HL-60 (cell line): ENCODE measurements around the gene HHATL.

Experiments
- DNase-seq, 2 experiments: peaks; one replicate each; pipeline ENCODE4 v3.0.0-alpha.2; 2010 to 2020; ENCODE audit warnings: low read depth in 1 of 2, low spot score in 1 of 2
- H3K27ac ChIP-seq: fragments of 250-450 bp; sonication (Bioruptor Pico); replicated peaks from 2 replicates; pipeline ENCODE4 v1.5.1; 2020; ENCODE audit warnings: mild to moderate bottlenecking, moderate library complexity
- H3K27me3 ChIP-seq: fragments of 250-450 bp; sonication (Bioruptor Pico); 2 replicates; pipeline ENCODE4 v1.5.1; 2021; ENCODE audit warnings: mild to moderate bottlenecking, moderate library complexity; ENCODE audit not compliant: insufficient read depth, poor library complexity, severe bottlenecking
- H3K4me3 ChIP-seq: replicated peaks from 2 replicates; pipeline ENCODE4 v1.5.1; 2011; ENCODE audit warnings: mild to moderate bottlenecking, control low read depth, low read length; ENCODE audit not compliant: insufficient read depth
- GABPA ChIP-seq: IDR thresholded peaks from 2 replicates; pipeline ENCODE4 v1.6.1; 2012; ENCODE audit warnings: low read depth
- POLR2AphosphoS5 ChIP-seq: IDR thresholded peaks from 2 replicates; pipeline ENCODE4 v1.6.1; 2012; ENCODE audit warnings: low read depth
- SPI1 ChIP-seq: IDR thresholded peaks from 2 replicates; pipeline ENCODE4 v1.6.1; 2012; ENCODE audit warnings: low read depth, mild to moderate bottlenecking, borderline replicate concordance
- TF ChIP-seq, protein P1 (sequence below): IDR thresholded peaks from 2 replicates; pipeline ENCODE4 v1.6.1; 2012; ENCODE audit warnings: low read depth; ENCODE audit not compliant: insufficient replicate concordance
- TF ChIP-seq, protein P2 (sequence below): IDR thresholded peaks from one replicate; pipeline ENCODE4 v1.5.1; 2011; ENCODE audit warnings: low read length, control low read depth, inconsistent platforms; ENCODE audit not compliant: insufficient read depth

The HHATL gene

DNA sequence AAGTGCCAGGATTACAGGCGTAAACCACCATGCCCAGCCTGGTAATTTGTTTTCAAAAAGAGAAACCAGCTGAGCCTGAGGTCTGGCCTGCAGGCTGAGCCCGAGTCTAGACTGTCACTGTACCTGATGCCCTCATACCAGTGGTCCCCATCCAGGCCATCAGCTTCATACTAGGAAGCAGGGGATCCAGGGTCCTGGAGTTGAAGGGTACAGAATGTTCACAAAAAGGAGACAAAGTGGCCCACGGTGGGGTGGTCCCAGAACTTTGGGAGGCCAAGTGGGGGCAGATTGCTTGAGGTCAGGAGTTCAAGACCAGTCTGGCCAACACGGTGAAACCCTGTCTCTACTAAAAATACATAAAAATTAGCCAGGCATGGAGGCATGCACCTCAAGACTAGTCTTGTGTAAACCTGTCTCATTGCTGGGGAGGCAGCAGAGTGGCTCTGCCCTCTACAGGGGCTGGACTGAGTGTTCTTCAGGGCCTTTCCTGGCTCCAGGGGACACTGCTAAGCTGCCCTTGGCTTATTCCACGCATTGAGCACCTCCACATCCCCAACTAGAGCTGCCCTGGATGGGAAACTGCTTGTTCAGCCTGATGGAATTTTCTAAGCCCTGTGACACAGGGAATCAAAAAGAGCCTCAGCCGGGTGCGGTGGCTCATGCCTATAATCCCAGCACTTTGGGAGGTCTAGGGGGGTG is 7.9 kb upstream of the HHATL start:
- Histone ChIP-seq H3K4me3 (no peak overlapping the region), H3K27ac (no peak overlapping the region), H3K27me3 (no peaks in the 10 kb centered on the region)
- TF ChIP-seq POLR2AphosphoS5: no peak
- TF ChIP-seq, protein P1, sequence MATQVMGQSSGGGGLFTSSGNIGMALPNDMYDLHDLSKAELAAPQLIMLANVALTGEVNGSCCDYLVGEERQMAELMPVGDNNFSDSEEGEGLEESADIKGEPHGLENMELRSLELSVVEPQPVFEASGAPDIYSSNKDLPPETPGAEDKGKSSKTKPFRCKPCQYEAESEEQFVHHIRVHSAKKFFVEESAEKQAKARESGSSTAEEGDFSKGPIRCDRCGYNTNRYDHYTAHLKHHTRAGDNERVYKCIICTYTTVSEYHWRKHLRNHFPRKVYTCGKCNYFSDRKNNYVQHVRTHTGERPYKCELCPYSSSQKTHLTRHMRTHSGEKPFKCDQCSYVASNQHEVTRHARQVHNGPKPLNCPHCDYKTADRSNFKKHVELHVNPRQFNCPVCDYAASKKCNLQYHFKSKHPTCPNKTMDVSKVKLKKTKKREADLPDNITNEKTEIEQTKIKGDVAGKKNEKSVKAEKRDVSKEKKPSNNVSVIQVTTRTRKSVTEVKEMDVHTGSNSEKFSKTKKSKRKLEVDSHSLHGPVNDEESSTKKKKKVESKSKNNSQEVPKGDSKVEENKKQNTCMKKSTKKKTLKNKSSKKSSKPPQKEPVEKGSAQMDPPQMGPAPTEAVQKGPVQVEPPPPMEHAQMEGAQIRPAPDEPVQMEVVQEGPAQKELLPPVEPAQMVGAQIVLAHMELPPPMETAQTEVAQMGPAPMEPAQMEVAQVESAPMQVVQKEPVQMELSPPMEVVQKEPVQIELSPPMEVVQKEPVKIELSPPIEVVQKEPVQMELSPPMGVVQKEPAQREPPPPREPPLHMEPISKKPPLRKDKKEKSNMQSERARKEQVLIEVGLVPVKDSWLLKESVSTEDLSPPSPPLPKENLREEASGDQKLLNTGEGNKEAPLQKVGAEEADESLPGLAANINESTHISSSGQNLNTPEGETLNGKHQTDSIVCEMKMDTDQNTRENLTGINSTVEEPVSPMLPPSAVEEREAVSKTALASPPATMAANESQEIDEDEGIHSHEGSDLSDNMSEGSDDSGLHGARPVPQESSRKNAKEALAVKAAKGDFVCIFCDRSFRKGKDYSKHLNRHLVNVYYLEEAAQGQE: no peak
- no peak for TF ChIP-seq GABPA
- TF ChIP-seq, protein P2, sequence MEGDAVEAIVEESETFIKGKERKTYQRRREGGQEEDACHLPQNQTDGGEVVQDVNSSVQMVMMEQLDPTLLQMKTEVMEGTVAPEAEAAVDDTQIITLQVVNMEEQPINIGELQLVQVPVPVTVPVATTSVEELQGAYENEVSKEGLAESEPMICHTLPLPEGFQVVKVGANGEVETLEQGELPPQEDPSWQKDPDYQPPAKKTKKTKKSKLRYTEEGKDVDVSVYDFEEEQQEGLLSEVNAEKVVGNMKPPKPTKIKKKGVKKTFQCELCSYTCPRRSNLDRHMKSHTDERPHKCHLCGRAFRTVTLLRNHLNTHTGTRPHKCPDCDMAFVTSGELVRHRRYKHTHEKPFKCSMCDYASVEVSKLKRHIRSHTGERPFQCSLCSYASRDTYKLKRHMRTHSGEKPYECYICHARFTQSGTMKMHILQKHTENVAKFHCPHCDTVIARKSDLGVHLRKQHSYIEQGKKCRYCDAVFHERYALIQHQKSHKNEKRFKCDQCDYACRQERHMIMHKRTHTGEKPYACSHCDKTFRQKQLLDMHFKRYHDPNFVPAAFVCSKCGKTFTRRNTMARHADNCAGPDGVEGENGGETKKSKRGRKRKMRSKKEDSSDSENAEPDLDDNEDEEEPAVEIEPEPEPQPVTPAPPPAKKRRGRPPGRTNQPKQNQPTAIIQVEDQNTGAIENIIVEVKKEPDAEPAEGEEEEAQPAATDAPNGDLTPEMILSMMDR: no peak
- no peak for TF ChIP-seq SPI1
- no peak for DNase-seq

DNA sequence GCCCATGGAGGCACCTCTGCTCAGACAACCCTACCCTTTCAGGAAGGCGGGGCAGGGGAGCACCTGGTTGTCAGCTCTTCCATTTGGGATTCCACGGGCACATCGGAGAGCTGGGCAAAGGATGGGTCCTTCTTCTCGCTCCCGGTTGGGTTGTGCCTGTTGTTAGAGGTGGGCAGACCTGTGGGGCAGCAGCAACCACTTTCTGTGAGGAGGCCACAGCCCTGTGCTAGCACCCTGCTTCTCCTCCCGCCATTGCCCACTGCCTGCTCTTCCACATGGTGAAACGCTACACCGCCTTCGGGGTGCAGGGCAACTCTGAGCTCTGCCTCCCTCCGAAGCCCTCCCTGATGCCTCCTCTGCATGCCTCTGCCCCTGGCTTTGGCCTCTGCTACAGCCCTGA is 7.0 kb upstream of the HHATL start:
- Histone ChIP-seq H3K27ac (no peak overlapping the region), H3K27me3 (no peaks in the 10 kb centered on the region), H3K4me3 (no peak overlapping the region)
- no peak for DNase-seq
- TF ChIP-seq, protein P1: no peak
- TF ChIP-seq, protein P2: no peak
- TF ChIP-seq GABPA (no peak), POLR2AphosphoS5 (no peak), SPI1 (no peak)

DNA sequence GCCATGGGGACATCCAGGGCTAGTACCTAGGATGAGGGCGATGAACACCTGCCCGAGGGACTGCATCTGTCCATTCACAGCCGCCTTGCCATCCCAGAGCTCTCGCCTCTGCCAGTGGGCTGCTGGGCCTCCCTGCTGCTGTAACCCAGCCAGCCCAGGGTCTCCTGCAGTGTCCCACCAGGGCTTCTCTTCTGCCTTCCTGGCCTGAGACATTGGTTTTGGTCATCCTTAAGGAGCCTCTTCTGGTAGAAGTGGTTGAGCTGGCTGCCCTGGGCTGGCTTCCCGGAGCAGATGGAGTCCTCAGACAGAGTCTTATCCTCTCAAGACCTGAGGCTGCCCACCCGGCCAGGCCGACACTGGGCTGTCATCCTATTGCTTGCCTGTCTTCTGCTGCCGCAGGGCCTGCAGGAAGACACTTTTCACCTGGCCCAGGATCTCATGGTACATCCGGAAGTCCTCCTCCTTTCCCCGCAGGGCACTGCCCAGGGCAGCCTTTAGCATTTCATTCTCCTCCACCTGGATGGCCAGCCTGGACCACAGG is 6.1 kb upstream of the HHATL start:
- TF ChIP-seq GABPA (no peak), POLR2AphosphoS5 (no peak), SPI1 (no peak)
- TF ChIP-seq, protein P1: no peak
- TF ChIP-seq, protein P2: no peak
- H3K4me3 ChIP-seq: no peak overlapping the region
- H3K27ac ChIP-seq: no peak overlapping the region
- DNase-seq: no peak
- H3K27me3 ChIP-seq: no peaks in the 10 kb centered on the region
